Skeletal muscle tissue (tissue), 4 donors: ENCODE measurements around the gene CAPN11. TPM values are rescaled to one million over a fixed set of nuclear protein-coding genes. Genes with fewer than 3 reads are reported as not detected.
"Not testable (repeated sequence)": the region's sequence is repeated elsewhere in the genome, so short reads cannot be mapped to it uniquely, and the experiment has no call there.

Experiments used
- H3K27ac ChIP-seq: one replicate; pipeline ENCODE4 v1.7.0; 2013; ENCODE audit warnings: mild to moderate bottlenecking, low read depth, low read length, inconsistent platforms
- H3K27me3 ChIP-seq, 3 donors: one replicate each; pipeline ENCODE4 v1.7.0; 2013; ENCODE audit warnings: low read length in 3 of 3; ENCODE audit not compliant: control insufficient read depth in 3 of 3, insufficient read depth in 3 of 3
- H3K36me3 ChIP-seq, 3 donors: one replicate each; pipeline ENCODE4 v1.7.0; 2013; ENCODE audit warnings: low read length in 3 of 3; ENCODE audit not compliant: control insufficient read depth in 3 of 3, insufficient read depth in 3 of 3
- H3K4me1 ChIP-seq, 3 donors: one replicate each; pipeline ENCODE4 v1.7.0; 2013; ENCODE audit warnings: low read length in 3 of 3, mild to moderate bottlenecking in 3 of 3; ENCODE audit not compliant: control insufficient read depth in 3 of 3, insufficient read depth in 3 of 3
- H3K4me3 ChIP-seq, 3 donors: one replicate each; pipeline ENCODE4 v1.7.0; 2013; ENCODE audit warnings: low read length in 3 of 3
- H3K9ac ChIP-seq, 3 donors: one replicate each; pipeline ENCODE4 v1.7.0; 2013; ENCODE audit warnings: low read length in 3 of 3, mild to moderate bottlenecking in 3 of 3, moderate library complexity in 2 of 3, low read depth in 1 of 3
- H3K9me3 ChIP-seq, 3 donors: one replicate each; pipeline ENCODE4 v1.7.0; 2013; ENCODE audit warnings: low read length in 3 of 3; ENCODE audit not compliant: control insufficient read depth in 3 of 3
- total RNA-seq: library from RNA; depleted of rRNA; stranded (reverse); fragments of >200 nt; gene quantifications from one replicate; pipeline ENCODE4 v1.2.3, GENCODE V29; 2014
- donor health status: Osteomylitis.

CAPN11 gene
- total RNA-seq, 1 donor from 2014 or later: 0.52 TPM

GRCh38 chr6:44142835-44143234 is 15.8 kb upstream of the CAPN11 start:
- Histone ChIP-seq H3K4me1 (peaks cover 0 to 3% (median 0%) of the 10 kb centered on the region in 3 donors), H3K27ac (no peak overlapping the region), H3K9me3 (no peaks in the 10 kb centered on the region), H3K27me3 (no peaks in the 10 kb centered on the region), H3K9ac (no peak overlapping the region), H3K4me3 (no peak overlapping the region), H3K36me3 (peaks cover 58 to 72% (median 66%) of the 10 kb centered on the region in 3 donors)

GRCh38 chr6:44143731-44144130 is 14.9 kb upstream of the CAPN11 start:
- Histone ChIP-seq H3K4me3 (no peak overlapping the region), H3K4me1 (peaks cover 0 to 3% (median 0%) of the 10 kb centered on the region in 3 donors), H3K9me3 (no peaks in the 10 kb centered on the region), H3K9ac (no peak overlapping the region), H3K36me3 (peaks cover 66 to 81% (median 69%) of the 10 kb centered on the region in 3 donors), H3K27me3 (no peaks in the 10 kb centered on the region), H3K27ac (no peak overlapping the region)

DNA sequence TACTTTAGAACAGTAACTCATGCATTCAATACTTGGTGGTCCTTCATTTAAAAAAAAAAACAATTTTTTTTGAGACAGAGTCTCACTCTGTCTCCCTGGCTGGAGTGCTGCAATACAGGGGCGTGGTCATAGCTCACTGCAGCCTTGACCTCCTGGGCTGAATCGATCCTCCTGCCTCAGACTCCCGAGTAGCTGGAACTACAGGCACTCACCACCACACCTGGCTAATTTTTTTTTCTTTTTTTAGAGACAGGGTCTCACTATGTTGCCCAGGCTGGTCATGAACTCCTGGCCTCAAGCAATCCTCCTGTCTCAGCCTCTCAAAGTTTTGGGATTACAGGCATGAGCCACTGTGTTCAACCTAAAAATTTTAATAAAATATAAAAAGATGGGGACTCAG is 14.1 kb upstream of the CAPN11 start:
- not testable (repeated sequence) for H3K9me3 ChIP-seq, H3K4me3 ChIP-seq, H3K9ac ChIP-seq, H3K4me1 ChIP-seq, H3K27ac ChIP-seq, H3K27me3 ChIP-seq
- peaks cover 66 to 81% (median 71%) of the 10 kb centered on the region in 3 donors for H3K36me3 ChIP-seq

DNA sequence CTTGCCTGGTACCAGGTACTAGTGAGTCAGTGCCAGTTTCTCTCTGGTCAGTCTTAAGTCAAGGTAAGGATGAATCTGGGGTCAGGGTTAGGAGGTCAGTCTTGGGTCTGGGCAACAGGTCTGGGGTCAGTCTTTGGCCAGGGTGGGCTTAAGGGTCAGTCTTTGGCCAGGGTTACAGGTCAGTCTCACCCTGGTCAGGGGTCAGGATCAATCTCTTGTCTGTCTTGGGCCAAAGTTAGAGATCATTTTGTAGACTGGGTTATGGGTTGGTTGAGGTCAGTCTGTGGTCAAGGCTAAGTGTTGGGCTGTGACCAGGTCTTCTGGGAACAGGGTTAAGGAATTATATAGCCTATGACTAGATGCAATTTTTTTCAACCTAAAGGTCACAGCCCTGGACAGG is 12.8 kb upstream of the CAPN11 start:
- Histone ChIP-seq H3K9ac (no peak overlapping the region), H3K9me3 (no peaks in the 10 kb centered on the region), H3K27ac (no peak overlapping the region), H3K36me3 (peaks cover 60 to 74% (median 69%) of the 10 kb centered on the region in 3 donors), H3K27me3 (no peaks in the 10 kb centered on the region), H3K4me1 (peaks cover 0 to 3% (median 0%) of the 10 kb centered on the region in 3 donors), H3K4me3 (no peak overlapping the region)

- peaks cover 52 to 70% (median 62%) of the 10 kb centered on the region in 3 donors for H3K36me3 ChIP-seq
- H3K4me1 ChIP-seq: peaks cover 1 to 6% (median 4%) of the 10 kb centered on the region in 3 donors
- no peak overlapping the region for H3K4me3 ChIP-seq
- no peaks in the 10 kb centered on the region for H3K9me3 ChIP-seq
- no peak overlapping the region for H3K9ac ChIP-seq
- no peak overlapping the region for H3K27ac ChIP-seq
- H3K27me3 ChIP-seq: no peaks in the 10 kb centered on the region
Measured at GRCh38 chr6:44146685-44147084, 11.9 kb upstream of the CAPN11 start.

DNA sequence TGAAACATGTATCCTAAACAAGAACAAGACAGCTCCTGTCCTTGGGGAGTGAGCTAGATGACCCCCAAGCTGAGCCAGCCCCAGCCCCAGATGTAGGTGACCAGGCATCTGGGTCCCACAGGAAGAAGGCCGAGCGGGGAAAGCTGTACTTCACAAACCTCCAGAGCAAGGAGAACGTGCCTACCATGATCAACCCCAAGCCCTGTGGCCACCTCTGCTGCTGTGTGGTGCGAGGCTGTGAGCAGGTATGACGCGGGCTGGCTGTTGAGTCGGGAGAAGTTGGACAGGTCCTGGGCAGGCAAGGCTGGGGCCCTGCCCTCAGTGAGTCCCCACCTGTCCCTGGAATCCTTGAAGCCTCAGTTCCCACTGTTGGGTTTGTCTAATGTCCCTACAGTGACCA is 11.4 kb upstream of the CAPN11 start:
- H3K9ac ChIP-seq: no peak overlapping the region
- H3K36me3 ChIP-seq: peaks cover 50 to 71% (median 62%) of the 10 kb centered on the region in 3 donors
- H3K27ac ChIP-seq: no peak overlapping the region
- H3K4me3 ChIP-seq: no peak overlapping the region
- no peaks in the 10 kb centered on the region for H3K27me3 ChIP-seq
- H3K4me1 ChIP-seq: peaks cover 4 to 7% (median 5%) of the 10 kb centered on the region in 3 donors
- no peaks in the 10 kb centered on the region for H3K9me3 ChIP-seq

GRCh38 chr6:44148306-44148705 is 10.3 kb upstream of the CAPN11 start:
- Histone ChIP-seq H3K27me3 (no peaks in the 10 kb centered on the region), H3K4me3 (no peak overlapping the region), H3K4me1 (peaks cover 4 to 7% (median 5%) of the 10 kb centered on the region in 3 donors), H3K36me3 (peaks cover 49 to 65% (median 64%) of the 10 kb centered on the region in 3 donors), H3K9ac (no peak overlapping the region), H3K9me3 (no peaks in the 10 kb centered on the region), H3K27ac (no peak overlapping the region)

DNA sequence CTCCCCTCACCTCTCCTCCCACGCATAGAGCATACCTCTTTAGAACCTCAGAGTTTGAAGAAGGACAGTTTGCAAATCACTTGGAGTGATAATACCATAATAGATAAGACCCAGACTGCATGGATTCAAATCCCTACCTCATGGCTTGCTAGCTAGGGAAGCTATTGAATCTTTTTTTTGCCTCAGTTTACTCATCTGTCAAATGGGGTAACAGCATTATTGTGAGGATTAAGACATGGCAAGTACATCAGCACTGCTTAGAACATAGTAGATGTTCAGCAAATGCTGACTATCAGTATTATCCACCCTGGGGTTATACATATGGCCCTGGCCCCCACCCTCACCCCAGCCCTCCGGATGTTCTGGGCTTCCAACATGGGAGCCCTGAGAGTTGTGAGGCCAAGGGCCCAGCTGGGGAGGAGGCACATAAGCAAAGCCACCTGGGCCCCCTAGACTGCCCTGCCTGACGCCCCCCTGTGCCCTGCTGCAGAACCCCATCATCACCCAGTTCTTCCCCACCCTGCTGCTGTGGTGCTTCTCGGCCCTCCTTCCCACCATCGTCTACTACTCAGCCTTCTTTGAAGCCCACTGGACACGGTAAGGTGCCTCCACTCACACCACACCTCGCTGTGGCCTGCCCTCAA is 9.1 kb upstream of the CAPN11 start:
- no peaks in the 10 kb centered on the region for H3K27me3 ChIP-seq
- no peak overlapping the region for H3K9ac ChIP-seq
- H3K4me3 ChIP-seq: no peak overlapping the region
- H3K36me3 ChIP-seq: peaks cover 47 to 64% (median 61%) of the 10 kb centered on the region in 3 donors
- peaks cover 4 to 7% (median 5%) of the 10 kb centered on the region in 3 donors for H3K4me1 ChIP-seq
- H3K9me3 ChIP-seq: no peaks in the 10 kb centered on the region
- no peak overlapping the region for H3K27ac ChIP-seq

DNA sequence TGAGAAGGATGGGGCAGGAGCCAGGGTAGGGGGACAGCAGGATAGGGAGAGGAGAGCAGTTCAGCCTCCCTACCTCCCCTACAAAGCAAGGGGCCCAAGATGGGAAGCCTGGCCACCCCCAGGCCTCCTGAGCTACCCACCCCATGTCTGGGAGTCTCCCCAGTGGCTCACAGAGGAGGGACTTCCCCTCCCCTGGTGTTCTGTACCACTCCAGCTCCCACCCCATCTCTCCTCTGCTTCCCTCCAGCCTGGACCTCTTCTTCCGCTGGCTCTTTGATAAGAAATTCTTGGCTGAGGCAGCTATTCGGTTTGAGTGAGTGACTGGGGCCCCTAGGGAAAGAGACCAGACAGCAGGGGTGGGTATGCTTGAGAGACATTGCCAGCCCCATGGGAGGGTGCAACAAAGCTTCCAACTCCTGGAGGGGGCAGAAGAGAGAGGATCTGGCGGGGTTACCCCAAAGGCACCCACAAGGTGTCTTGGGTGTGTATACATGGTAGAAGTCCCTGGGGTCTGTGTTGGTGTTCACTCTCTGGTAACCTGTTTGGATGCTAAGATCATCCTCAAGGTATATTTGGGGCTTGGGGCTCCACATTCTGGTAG is 8.2 kb upstream of the CAPN11 start:
- H3K9ac ChIP-seq: no peak overlapping the region
- H3K36me3 ChIP-seq: peaks cover 47 to 64% (median 61%) of the 10 kb centered on the region in 3 donors
- H3K27me3 ChIP-seq: no peaks in the 10 kb centered on the region
- peaks cover 4 to 7% (median 5%) of the 10 kb centered on the region in 3 donors for H3K4me1 ChIP-seq
- no peak overlapping the region for H3K4me3 ChIP-seq
- H3K9me3 ChIP-seq: no peaks in the 10 kb centered on the region
- H3K27ac ChIP-seq: no peak overlapping the region

DNA sequence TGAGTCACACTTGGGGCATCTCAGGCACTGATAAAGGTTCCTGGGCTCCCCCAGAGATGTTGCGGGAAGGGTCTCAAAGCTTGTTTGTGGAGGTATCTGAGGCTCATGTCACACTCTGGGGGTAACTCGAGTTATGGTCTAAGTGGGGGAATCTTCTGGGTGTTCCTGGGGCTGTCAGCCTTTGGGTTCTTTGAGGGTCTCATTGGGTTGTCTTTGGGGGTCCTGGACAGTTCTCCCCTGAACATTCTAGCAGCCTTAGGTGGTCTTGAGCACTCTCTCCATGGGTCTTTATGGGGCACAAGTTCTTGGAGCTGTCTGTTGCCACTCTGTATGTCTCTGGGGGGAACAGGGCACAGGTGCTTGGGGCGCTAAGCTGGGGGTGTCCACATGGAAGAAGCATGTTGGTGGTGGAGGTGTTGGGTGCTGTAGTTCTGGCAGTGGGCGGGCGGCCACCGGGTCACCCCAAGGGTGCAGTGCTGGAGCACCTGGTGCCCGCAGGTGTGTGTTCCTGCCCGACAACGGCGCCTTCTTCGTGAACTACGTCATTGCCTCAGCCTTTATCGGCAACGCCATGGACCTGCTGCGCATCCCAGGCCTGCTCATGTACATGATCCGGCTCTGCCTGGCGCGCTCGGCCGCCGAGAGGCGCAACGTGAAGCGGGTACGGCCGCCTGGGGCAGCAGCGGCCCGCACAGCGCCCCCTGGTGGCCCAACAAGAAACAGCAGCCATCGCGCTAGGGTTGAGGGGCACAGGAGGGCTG is 7.1 kb upstream of the CAPN11 start:
- Histone ChIP-seq H3K27me3 (no peaks in the 10 kb centered on the region), H3K4me1 (peaks cover 4 to 5% (median 4%) of the 10 kb centered on the region in 3 donors), H3K36me3 (peaks cover 47 to 58% (median 53%) of the 10 kb centered on the region in 3 donors), H3K9ac (peak overlapping the region in 1 of 3 donors; percentile 33), H3K9me3 (no peaks in the 10 kb centered on the region), H3K27ac (no peak overlapping the region), H3K4me3 (no peak overlapping the region)
